Measurements from ENCODE around the gene MEX3D.

DNA sequence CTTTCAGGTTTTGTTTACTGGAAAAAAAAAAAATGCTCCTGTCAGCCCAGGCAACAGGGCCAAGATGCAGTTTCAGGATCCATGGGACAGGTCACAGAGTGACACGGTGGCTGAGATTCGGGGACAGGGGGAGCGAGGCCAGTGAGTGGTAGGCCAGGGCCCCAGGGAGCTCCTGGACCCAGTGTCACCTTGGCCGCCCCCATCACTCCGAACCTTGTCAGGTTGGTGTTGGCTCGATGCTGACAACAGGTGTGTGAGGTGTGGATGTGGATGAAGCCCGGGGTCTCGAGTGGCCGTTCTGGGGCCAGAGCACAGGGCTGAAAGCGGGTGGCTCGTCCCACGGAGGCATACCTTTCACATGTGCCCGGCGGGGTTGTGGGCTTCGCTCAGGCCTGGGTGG, 43.2 kb upstream of the MEX3D start:
- TF ChIP-seq, protein P1, sequence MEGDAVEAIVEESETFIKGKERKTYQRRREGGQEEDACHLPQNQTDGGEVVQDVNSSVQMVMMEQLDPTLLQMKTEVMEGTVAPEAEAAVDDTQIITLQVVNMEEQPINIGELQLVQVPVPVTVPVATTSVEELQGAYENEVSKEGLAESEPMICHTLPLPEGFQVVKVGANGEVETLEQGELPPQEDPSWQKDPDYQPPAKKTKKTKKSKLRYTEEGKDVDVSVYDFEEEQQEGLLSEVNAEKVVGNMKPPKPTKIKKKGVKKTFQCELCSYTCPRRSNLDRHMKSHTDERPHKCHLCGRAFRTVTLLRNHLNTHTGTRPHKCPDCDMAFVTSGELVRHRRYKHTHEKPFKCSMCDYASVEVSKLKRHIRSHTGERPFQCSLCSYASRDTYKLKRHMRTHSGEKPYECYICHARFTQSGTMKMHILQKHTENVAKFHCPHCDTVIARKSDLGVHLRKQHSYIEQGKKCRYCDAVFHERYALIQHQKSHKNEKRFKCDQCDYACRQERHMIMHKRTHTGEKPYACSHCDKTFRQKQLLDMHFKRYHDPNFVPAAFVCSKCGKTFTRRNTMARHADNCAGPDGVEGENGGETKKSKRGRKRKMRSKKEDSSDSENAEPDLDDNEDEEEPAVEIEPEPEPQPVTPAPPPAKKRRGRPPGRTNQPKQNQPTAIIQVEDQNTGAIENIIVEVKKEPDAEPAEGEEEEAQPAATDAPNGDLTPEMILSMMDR (conservative IDR thresholded peaks at IDR 0.05 in 1 of 2, IDR thresholded peaks at IDR 0.05 in 1 of 2; ENCODE audit: low read depth in 1 of 2, low read length in 2 of 2) = no peak
- TF ChIP-seq EZH2 (IDR thresholded peaks at IDR 0.05; ENCODE audit: low read length, missing control alignments) = no peak

Data from fibroblast of lung (primary cell).